ENCODE measurements around the gene ATF2. TPM values are rescaled to one million over a fixed set of nuclear protein-coding genes. Genes with fewer than 3 reads are reported as not detected.

The ATF2 gene
- total and polyA plus RNA-seq, 2 of the 8 experiments (the other 6 are each of a cell fraction or from before 2014, with no cell fraction given): 31.2 to 46.5 TPM

DNA sequence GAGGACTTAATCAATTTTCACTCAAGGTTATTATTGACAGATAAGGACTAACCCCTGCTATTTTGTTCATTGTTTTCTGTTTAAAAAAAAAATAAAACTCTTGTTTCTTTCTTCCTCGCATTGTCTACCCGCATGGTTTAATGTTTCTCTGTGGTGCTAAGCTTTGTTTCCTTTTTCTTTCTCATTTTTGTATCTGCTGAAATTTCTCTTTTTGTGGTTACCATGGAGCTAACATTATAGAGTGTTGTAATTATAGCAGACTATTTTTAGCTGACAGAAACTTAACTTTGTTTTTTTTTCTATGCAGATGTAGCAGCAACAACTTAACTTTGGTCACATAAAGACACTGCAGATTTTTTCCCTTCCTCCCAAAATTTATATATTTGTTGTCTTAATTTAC lies 119.7 kb downstream of the ATF2 start:
- CTCF ChIA-PET (ENCODE audit: partially characterized antibody): interaction anchor here (0.6 to 2.1 kb wide), 8 partner anchors 8 to 348 kb away, joined by 4 to 9 read pairs (median 5); no protein-coding TSS in a partner anchor
- WGBS, 2 experiments (ENCODE audit: extremely low coverage in 1 of 2, insufficient coverage in 1 of 2, insufficient read length in 1 of 2, insufficient replicate concordance in 2 of 2, low coverage in 1 of 2, low lambda C conversion rate in 2 of 2, missing lambda C conversion rate in 1 of 2): 95% methylated on average over 2 of the region's 2 CpGs; no CpG with 5 or more reads in 1 of the 2 experiments
- no peak for DNase-seq (ENCODE audit: low read depth in 1 of 2, low spot score in 2 of 2)
- H2AFZ ChIP-seq (ENCODE audit: low read length): no peak overlapping the region
- H4K91ac ChIP-seq (replicated peaks; ENCODE audit: insufficient read length, low read length): no peak overlapping the region
- peaks cover 0 to 2% of the 10 kb centered on the region in 2 experiments for H4K20me1 ChIP-seq (replicated peaks in 1 of 2; ENCODE audit: control insufficient read depth in 1 of 2, insufficient read depth in 2 of 2, low read length in 2 of 2)
- no peak overlapping the region for H3K4ac ChIP-seq (replicated peaks; ENCODE audit: insufficient read length, low read depth, low read length)
- H3K27ac ChIP-seq (ENCODE audit: low read depth, low read length): no peak overlapping the region
- H2AK5ac ChIP-seq (ENCODE audit: low read depth, low read length): no peak overlapping the region
- no peak overlapping the region for H3K4me3 ChIP-seq (ENCODE audit: extremely low read depth in 1 of 4, insufficient read depth in 2 of 4, low read depth in 3 of 4, low read length in 4 of 4)
- POLR2A ChIA-PET (ENCODE audit: partially characterized antibody): interaction anchor here (0.6 kb wide), 1 partner anchor 56 kb away, joined by 4 read pairs; no protein-coding TSS in a partner anchor
- no peak overlapping the region for H2BK20ac ChIP-seq (ENCODE audit: low read length)
- H3K79me1 ChIP-seq (ENCODE audit: low read depth, low read length): no peaks in the 10 kb centered on the region
- H3K36me3 ChIP-seq (ENCODE audit: control insufficient read depth in 2 of 4, insufficient read depth in 4 of 4, low read length in 3 of 4): no peaks in the 10 kb centered on the region
- no peak overlapping the region for H4K8ac ChIP-seq (ENCODE audit: extremely low read depth, insufficient read depth, low read length)
- no peak overlapping the region for H3K4me2 ChIP-seq (ENCODE audit: insufficient read depth in 1 of 2, low read depth in 2 of 2, low read length in 2 of 2)
- no peaks in the 10 kb centered on the region for H3K27me3 ChIP-seq (replicated peaks in 1 of 4; ENCODE audit: control insufficient read depth in 3 of 4, extremely low read depth in 1 of 4, insufficient read depth in 3 of 4, low read length in 3 of 4)
- no peaks in the 10 kb centered on the region for H3K4me1 ChIP-seq (replicated peaks in 1 of 4; ENCODE audit: control insufficient read depth in 3 of 4, insufficient read depth in 4 of 4, low read length in 3 of 4)
- no peak overlapping the region for H3K14ac ChIP-seq (ENCODE audit: insufficient read length)
- no peaks in the 10 kb centered on the region; the same call in 1 of the 2 replicates for H3K23me2 ChIP-seq (ENCODE audit: low read depth, low read length)
- no peak overlapping the region for H2BK120ac ChIP-seq (replicated peaks; ENCODE audit: low read depth, low read length)
- no peak overlapping the region for H2BK15ac ChIP-seq (ENCODE audit: low read length)
- no peak overlapping the region for H3K23ac ChIP-seq (ENCODE audit: insufficient read length)
- FAIRE-seq: no peak
- H3K18ac ChIP-seq (ENCODE audit: extremely low read depth, low read length): no peak overlapping the region
- H3K9ac ChIP-seq (replicated peaks in 1 of 4; ENCODE audit: extremely low read depth in 1 of 4, low read depth in 3 of 4, low read length in 3 of 4): no peak overlapping the region
- H2BK5ac ChIP-seq (ENCODE audit: low read depth, low read length): no peak overlapping the region
- no peak overlapping the region for H3K56ac ChIP-seq (replicated peaks; ENCODE audit: insufficient read length, low read depth, low read length)
- no peak overlapping the region for H4K5ac ChIP-seq (ENCODE audit: insufficient read length, low read depth, low read length)
- H2BK12ac ChIP-seq (ENCODE audit: low read depth, low read length): no peak overlapping the region
- no peaks in the 10 kb centered on the region for H3K79me2 ChIP-seq (ENCODE audit: control insufficient read depth in 1 of 2, insufficient read depth in 2 of 2, low read length in 2 of 2)
- no peaks in the 10 kb centered on the region for H3K9me3 ChIP-seq (ENCODE audit: insufficient read depth in 2 of 2, low read depth in 1 of 2, low read length in 1 of 2)
- no peak for TF ChIP-seq ASH2L (IDR thresholded peaks at IDR 0.05; ENCODE audit: low read length)
- no peak for TF ChIP-seq E2F6 (IDR thresholded peaks at IDR 0.05)
- TF ChIP-seq TAF7 (optimal IDR thresholded peaks at IDR 0.05; ENCODE audit: borderline replicate concordance, low read depth, low read length): no peak
- TF ChIP-seq POLR2AphosphoS5 (IDR thresholded peaks at IDR 0.05; ENCODE audit: low read depth, low read length): no peak
- TF ChIP-seq, protein P1, sequence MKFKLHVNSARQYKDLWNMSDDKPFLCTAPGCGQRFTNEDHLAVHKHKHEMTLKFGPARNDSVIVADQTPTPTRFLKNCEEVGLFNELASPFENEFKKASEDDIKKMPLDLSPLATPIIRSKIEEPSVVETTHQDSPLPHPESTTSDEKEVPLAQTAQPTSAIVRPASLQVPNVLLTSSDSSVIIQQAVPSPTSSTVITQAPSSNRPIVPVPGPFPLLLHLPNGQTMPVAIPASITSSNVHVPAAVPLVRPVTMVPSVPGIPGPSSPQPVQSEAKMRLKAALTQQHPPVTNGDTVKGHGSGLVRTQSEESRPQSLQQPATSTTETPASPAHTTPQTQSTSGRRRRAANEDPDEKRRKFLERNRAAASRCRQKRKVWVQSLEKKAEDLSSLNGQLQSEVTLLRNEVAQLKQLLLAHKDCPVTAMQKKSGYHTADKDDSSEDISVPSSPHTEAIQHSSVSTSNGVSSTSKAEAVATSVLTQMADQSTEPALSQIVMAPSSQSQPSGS (IDR thresholded peaks at IDR 0.05; ENCODE audit: low read length): no peak
- TF ChIP-seq CBX5 (IDR thresholded peaks at IDR 0.05; ENCODE audit: low read depth, low read length): no peak
- TF ChIP-seq KDM4A (IDR thresholded peaks at IDR 0.05; ENCODE audit: low read depth, low read length, severe bottlenecking): no peak
- no peak for TF ChIP-seq EP300 (IDR thresholded peaks at IDR 0.05; ENCODE audit: borderline replicate concordance in 1 of 2, low read depth in 2 of 2, low read length in 2 of 2)
- TF ChIP-seq GABPA (IDR thresholded peaks at IDR 0.05; ENCODE audit: borderline replicate concordance, insufficient read depth, low read length): no peak
- no peak for TF ChIP-seq YY1 (IDR thresholded peaks at IDR 0.05; ENCODE audit: low read depth, low read length)
- TF ChIP-seq TEAD4 (IDR thresholded peaks at IDR 0.05; ENCODE audit: low read depth, low read length): no peak
- no peak for TF ChIP-seq BRCA1 (IDR thresholded peaks at IDR 0.05; ENCODE audit: low read depth, low read length)
